ENCODE results near the gene MAFG.

DNA sequence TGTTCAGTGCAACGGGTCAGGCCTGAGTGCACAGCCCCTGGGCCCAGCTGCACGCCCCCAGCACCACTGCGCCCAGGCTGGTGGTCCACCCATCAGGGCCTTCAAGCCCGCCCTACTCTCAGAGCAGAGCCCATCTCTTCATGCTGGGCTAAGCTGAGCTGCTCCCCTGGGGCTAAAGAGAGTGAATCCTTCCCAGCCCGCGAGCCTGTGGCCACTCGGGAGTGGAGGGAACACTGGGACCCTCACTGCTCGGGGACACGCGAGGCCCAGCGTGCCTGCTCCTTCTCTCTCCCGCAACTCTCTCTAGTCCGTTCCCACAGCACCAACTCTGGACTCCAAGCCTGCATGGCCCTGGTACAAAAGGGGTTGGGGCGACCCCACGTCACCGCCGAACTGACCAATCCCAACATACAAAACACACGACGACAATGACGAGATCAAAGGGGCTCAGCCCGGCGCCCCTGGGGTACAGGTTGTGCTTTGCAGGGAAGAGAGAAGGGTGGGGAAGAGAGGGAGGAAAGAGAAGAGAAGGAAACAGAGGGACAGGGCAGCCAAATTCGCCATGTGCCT, 5.5 kb downstream of the MAFG start:
- no peak for TF ChIP-seq GATA3 (IDR thresholded peaks at IDR 0.05; ENCODE audit: low read depth, low read length)
- no peak for TF ChIP-seq GATA2 (IDR thresholded peaks at IDR 0.05; ENCODE audit: low read depth, low read length)
